Right renal cortex interstitium (tissue), 3 donors: Measurements from ENCODE around the gene MANSC4. TPM values are rescaled to one million over a fixed set of nuclear protein-coding genes. Genes with fewer than 3 reads are reported as not detected.

Source experiments
- DNase-seq, 3 donors: peaks; one replicate each; pipeline ENCODE4 v3.0.0-alpha.2; 2013; ENCODE audit warnings: low read depth in 3 of 3, low spot score in 2 of 3
- polyA plus RNA-seq, 3 donors: library from polyadenylated mRNA; unstranded; fragments of 120-200 nt; gene quantifications; one replicate each; pipeline ENCODE4 v1.2.1, GENCODE V29; 2013; ENCODE audit not compliant: insufficient read length in 3 of 3

MANSC4 gene
- polyA plus RNA-seq, 3 donors = 0.24 to 0.25 TPM; not detected in 1

GRCh38 chr12:27801630-27802029, 21.6 kb upstream of the MANSC4 start:
- no peak for DNase-seq

GRCh38 chr12:27800819-27801218, 20.8 kb upstream of the MANSC4 start:
- no peak for DNase-seq

GRCh38 chr12:27797301-27798025, 17.4 kb upstream of the MANSC4 start:
- no peak for DNase-seq

GRCh38 chr12:27796128-27796527, 16.1 kb upstream of the MANSC4 start:
- no peak for DNase-seq

DNA sequence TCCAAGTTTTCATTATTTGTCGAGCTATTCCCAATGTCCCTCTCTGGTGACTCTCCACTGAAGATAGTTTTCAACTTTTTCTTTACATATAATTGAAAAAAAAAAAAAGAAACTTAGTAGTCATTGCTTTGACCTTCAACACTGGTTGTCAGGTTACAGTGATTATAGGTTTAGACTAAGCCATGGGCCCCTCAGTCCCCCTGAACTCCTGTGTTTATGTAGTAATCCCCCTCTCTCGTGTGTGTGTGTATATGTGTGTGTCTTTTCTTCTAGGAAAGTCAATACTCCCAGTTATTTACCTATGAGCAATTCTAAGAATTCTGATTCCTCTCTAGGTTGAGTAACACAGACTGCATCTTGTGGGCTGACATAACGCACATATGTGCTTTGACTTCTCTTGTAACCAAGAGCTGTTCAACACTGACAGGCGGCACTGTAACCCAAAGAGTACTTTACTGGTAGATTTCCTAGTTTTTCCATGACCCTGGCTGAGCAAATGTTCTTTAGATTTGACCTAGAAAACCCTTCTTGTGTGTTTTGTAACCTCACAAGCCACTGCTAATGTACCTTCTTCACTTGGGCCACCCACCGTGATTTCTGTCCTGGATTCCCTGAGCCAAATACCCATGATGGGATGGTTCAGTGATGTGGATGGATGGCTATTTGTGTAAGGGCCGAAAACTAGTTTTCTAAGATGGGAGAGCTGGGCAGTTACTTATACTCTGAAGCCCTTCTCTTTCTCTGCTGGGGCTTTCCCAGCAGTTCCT, 15.0 kb upstream of the MANSC4 start:
- DNase-seq = no peak

- DNase-seq = no peak
Observed at GRCh38 chr12:27790179-27790578, 10.1 kb upstream of the MANSC4 start.

- DNase-seq = no peak
Observed at GRCh38 chr12:27787559-27787958, 7.5 kb upstream of the MANSC4 start.

GRCh38 chr12:27785882-27786570, 6.0 kb upstream of the MANSC4 start:
- no peak for DNase-seq

DNA sequence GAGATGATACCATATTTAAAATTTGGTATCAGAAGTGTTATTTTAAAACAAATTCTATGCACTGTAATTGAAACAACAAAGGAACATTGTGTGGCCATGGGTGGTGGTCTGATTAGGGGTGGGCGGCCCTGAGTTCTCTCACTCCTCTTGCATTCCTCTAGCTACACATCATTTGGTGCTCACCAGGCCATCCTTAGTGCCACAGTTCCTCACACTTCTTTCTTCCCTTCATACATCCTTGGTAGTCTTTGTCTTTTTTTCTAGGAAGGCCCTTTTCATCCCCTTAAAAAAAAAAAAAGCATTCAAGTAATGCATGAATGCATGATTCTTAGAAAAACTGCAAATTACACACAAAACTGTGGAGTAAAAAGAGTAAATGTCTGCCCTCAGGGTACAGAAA, 2.4 kb upstream of the MANSC4 start:
- DNase-seq = no peak

DNA sequence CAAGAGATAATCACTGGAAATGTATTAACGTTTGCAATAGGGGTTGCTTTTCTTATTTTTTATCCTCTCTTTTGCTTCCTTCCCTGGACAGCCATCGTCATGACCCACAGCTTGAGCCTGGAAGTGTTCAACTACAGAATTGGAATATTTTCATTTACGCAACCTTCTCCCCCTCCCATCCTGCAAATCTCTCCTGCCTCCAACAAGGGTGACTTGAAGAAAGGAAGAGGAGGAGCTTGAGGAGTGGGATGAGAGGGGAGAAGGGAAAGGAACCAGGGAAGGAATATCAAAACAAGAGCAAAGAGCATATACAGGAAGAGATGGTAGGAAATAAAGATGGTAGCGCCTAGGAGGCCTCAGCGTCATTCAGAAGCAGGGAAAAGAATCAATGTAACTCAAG, 1.6 kb upstream of the MANSC4 start:
- DNase-seq = no peak

- DNase-seq = peak in 2 of 3 donors; percentile 26 to 36
Observed at GRCh38 chr12:27780612-27781408, 774 bp upstream of the MANSC4 start.

- peak; percentile 26 to 36 (median 32) for DNase-seq
Observed at GRCh38 chr12:27779416-27779919, 568 bp downstream of the MANSC4 start.

- no peak for DNase-seq
Observed at GRCh38 chr12:27778206-27778605, 1.8 kb downstream of the MANSC4 start.

- DNase-seq = no peak
Observed at GRCh38 chr12:27777141-27777540, 2.9 kb downstream of the MANSC4 start.

DNA sequence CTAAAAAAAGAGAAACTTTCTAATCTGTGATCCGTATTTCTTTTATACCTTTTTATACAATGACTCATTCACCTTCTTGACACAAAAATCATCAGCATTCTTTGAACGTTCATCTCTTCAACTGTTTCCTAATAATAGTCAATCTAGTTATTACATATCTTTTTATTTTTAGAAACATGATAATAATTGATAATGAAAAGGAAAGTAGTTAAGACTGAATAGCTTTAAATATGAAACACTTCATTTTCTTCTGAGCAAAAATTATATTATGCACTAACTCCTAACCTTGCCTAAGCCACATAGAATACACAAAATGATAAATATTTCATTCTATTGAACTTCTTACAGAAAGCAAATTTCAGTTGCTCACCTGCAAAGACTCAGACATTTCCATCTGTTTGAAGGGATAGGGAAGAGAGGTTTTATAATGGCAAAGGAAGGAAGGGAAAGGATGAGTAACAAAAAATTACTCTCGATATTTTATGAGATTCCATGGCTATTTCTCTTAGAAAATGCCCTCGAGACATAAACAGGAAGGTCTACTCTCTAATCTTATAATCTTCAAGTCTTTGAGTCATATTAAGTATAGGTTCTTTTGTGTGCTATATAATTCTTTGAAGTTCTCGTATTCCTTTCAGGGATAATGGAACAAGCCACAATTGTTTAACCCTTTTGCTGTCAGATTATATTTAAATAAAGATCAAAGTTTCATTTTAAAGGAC, 7.5 kb downstream of the MANSC4 start:
- DNase-seq = no peak

DNA sequence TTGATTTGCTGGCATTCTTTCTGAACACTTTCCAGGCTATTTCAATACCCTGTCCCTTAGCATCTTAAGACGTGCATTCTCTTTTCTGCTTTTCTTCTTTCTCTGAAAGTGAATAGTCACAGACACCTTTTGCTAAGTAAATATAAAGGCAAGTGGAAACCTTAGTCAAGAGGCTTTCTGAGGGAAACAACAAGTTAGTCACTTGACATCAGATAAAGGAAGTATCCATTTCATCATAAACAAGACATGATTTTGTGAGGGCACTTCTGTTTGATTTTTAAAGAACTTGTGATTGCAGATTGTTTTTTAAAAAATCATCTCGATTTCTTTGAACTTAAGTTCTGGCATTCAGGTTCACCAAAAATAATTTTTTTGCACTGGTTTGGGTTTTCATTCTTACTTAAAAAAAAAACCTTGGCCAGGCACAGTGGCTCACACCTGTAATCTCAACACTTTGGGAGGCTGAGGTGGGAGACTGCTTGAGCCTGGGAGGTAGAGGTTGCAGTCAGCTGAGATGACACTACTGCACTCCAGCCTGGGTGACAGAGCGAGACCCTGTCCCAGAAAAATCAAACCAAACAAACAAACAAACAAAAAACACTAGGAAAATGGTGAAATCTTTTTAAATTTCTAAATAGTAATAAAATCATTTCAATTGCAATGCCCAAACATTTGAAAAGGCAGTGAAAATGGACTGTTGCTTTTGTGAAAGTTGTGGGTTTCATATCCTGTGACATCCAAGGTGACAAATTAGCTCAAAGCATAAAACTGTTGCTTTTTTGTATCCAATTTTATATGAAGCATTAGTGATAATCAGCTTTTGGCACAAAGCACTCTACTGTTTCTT, 8.3 kb downstream of the MANSC4 start:
- DNase-seq = no peak

GRCh38 chr12:27769142-27769673, 10.8 kb downstream of the MANSC4 start:
- DNase-seq = no peak

DNA sequence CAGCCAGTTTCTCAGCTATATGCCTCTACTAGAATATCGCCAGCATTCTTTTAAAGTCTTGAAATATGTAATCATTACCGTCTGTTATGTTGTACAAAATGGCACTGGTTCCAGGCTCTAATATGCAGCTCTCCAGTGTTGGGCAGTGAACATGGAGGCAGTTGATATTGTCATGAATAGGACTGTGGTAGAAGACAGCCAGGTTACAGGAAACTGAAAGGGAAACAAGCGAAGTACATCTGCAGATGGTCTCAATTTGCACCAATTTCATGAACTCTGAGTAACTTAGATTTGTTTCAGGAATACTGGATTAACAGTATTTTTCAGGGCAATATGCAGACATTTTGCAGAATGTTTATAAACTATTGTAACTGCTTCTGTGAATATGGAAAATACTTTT, 13.4 kb downstream of the MANSC4 start:
- DNase-seq = no peak

DNA sequence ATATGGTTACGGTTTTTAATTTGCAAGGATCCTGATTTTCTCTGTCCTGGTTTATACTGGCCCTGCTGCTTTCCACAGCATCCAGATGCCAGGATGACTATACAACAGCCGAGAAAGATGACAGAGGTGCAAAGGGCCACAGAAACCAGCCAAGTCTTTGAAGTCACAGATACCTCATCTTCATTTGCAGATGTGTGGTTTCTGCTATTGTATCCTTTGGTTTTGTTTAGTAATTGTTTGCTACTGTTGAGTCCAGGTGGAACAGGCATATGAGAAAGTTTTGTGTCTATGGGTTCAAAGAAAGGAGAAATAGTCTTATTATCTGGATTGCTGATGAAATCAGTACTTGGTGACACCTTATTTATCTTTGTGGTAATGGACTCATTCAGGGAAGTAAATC, 17.3 kb downstream of the MANSC4 start:
- DNase-seq = no peak
